Stimulated activated CD8-positive, alpha-beta memory T cell treated with anti-CD3 and anti-CD28 coated beads, Interleukin-4, amount 100 ng/mL, for 1 hour (primary cell): ENCODE measurements around the gene NAALADL2.

ENCODE experiments used
- DNase-seq, 2 donors: peaks; one replicate each; pipeline ENCODE4 v3.0.0-alpha.2; 2020; ENCODE audit warnings: low read depth in 2 of 2, low spot score in 1 of 2

The NAALADL2 gene

DNA sequence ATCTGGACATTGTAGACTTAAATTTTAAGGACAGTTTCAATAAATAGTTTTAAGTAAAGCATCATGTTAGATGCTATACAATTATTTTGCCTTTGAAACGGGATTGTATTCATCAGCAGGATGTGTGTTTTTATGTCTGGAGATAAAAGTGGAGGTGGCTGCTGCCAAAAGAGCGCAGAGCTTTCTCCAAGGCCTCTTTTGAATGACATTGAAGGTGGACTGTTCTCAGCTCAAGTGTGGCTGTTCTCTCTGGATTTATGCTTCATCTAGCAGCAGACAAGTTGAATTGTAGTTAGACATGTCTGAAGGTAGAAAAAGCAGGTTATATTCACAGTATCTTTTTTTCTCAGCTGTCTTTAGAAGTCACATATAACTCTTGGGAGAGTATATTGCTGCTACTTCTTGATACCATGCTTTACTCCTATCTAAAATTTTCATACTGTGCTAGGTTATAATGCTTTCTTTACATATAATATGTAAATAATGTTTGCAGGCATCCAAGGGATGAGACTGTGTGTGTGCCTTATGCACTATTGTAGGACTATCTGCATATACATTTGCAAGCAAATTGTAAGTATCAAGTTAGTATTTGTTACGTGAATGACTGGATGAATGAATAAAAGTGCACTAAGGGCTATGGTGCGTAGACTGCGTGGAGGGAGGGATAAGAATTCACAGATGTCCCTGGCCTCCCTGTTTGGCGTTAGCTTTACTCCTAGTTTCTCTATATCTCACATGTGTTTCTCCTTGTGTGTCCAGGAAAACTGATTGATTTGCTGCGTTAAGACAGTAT, 340.1 kb downstream of the NAALADL2 start:
- DNase-seq: no peak

DNA sequence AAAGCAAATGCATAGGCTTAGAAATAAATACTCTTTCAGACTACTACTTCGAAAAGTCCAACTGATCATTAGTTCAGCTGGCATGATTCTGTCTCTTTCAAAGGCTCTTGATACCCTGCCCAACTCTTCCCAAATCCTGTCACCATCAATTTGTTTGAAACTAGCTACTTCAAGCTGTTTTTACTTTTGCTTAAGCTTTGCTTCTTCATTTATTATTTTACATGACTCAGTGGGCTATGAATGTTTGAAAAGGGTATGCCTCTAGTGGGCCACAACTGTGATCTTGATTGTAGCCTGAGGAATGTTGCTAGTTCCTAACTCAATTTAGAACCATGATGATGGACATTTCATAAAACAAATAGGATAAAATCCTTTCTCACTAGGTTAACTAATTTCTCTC, 340.8 kb downstream of the NAALADL2 start:
- no peak for DNase-seq

DNA sequence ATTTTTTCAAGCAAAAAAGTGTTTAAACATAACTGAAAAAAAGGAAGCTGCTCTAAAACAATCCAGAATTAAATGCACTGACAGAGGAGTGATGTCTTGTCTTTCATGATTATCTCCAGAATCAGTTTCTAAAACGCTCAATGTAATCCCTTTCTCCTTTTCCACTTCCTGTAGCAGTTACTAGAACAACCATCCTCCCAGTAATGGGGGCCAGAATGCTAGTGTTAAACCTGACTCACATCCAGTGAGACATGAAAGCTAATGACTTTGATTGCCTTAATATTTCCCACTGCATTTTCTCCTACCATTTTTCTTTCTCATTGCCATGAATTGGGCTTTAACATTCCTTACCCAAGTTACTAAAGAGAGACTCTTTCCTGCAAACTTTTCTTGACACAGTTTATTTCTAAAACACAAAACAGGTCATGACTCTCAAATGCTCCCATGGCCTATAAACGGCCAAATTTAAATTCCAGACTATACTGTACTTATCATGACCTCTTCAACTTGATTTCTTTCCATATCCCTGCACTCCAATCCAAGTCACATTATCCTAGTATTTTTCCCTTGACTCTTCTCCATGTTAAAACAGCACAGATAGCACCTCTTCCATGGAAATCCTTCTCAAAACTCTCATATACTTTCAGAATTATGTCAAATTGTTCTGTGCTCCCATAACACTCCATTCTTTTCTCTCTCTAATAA, 341.4 kb downstream of the NAALADL2 start:
- no peak for DNase-seq

DNA sequence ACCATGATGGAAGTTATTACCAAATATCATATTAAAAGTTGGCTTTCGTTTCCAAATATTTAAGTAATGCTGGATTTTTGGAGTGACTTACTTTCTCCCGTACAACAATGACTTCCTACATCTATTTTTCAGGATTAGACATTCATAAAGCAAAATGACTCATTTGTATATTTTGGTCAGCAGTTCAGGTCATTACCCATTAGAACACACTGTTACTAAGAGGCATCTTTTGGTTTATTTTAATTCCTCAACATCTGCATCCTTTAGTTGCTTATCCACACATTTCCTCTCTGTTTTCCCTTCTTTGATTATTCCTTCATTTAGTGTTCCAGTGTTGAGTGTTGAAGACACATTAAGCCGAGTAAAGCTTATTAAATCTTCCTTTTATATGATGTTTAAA, 348.2 kb downstream of the NAALADL2 start:
- no peak for DNase-seq

DNA sequence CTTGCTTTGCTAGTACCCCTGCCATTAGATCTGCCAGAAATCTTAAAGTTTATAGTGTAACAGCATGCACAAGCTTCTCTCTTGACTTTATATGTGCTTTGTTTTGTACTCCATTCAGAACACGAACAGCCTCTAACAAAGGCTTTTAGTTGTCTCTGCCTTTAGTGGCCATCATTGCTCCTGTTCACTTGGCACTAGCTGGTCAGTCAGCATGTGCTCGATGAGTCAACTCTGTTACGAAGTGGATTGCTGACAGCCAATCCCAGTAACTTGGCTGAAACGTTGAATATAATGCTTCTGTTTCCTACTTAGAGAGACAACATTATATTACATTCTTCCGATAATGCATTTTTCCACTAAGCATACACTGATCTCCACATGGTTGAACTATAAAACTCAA, 349.2 kb downstream of the NAALADL2 start:
- DNase-seq: no peak

DNA sequence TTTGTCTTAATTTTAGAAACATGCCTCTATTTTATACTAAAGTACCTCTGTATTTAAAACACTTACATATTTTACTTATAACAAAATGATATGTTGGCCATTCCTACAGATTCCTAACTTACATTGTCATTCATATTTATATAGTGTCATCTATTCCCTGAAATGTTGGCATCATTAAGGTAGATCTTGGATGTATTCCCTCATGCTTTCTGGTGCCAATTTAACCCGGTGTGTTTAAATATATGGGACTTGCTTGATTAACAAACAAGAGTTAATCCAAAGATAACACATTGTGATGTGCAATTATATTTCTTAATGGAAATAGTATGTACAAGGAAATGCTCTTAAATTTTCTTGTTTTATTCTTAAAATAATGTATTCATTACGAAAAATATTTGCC, 352.3 kb downstream of the NAALADL2 start:
- no peak for DNase-seq

DNA sequence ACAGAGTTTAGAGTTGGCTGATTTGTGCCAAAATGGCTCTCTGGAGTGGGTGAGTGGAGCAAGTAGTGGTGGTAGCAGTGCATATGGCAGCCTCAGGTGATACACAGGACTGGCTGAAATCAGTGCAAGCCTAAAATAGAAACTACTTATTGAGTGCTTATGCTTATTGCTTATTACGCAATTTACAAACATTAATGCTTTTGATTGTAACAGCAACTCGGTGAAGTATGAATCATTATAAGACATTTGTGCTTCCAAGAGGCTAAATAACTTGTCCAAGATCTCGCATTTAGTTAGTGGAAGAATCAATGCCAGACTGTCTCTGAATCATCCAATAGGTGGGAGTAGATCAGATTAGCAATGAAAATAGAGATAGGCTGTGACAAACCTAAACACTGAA, 353.8 kb downstream of the NAALADL2 start:
- DNase-seq: no peak

DNA sequence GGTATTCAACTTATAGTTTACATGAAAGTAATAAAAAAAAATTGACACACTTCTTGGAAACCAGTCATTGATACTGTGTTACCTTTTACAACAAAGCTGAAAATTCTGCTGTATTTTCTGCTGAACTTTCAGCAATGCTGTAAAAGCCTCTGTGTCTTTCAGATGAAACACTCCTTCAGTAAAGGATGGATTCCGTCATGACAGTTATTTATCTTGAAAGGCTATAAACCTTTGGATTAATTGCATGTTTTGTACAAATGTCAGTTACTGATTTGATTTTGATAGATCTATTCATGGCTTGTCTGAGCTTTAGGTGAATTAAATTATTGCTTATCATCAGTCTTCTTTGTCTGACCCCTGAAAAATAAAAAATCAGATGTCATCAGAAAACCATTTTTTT, 355.1 kb downstream of the NAALADL2 start:
- DNase-seq: no peak

DNA sequence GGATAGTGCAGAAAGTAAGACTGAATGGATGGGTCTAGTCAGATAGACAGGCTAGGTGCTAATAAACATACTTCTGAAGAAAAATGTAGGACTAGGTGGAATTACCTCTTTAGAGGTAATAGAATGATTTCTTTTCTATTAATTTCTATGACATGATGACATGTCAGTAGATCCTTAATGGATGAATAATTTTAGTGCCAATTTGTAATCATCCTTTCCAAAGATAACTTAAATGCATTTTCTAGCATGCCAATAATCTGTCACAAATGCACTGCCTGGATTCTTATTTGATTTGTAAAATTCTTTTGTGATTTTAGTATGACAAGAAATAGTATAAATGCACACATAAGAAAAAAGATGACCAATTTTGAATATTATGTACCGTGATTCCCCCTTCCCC, 356.7 kb downstream of the NAALADL2 start:
- DNase-seq: no peak

DNA sequence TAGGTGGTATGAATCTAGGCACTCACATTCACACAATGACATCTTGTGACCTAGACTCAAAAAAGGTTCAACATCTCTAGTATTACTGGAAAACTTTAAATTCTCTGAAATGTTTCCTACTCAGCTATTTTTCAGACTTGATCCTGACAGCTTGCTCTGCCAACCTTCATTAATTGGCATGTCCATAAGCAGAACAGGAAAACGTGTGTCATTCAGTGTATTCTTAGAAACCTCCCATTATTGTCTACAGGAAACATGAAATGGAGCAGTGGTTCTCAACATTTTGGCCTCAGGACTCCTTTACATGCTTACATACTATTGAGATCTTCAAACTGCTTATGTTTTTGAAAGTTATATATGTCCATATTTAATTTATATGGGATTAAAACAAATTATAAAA, 363.2 kb downstream of the NAALADL2 start:
- no peak for DNase-seq

DNA sequence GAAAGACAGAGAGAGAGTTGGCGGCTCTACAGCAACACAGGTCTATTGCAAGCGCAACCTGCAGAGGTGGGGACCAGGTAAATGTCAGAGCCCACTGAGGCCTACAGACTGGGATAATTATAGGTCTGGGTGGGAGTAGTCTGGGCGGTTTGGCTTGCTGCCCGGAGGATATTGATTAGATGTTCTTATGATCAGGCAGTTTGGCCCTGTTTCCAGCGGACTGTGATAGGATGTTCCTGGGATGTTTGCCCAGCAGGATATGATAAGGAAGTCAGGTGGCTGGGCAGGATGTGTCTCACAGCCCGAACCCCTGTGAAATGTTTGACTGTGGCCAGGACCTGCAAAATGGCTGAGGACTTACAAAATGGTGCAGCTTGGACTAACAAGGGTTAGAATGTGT, 364.9 kb downstream of the NAALADL2 start:
- no peak for DNase-seq

DNA sequence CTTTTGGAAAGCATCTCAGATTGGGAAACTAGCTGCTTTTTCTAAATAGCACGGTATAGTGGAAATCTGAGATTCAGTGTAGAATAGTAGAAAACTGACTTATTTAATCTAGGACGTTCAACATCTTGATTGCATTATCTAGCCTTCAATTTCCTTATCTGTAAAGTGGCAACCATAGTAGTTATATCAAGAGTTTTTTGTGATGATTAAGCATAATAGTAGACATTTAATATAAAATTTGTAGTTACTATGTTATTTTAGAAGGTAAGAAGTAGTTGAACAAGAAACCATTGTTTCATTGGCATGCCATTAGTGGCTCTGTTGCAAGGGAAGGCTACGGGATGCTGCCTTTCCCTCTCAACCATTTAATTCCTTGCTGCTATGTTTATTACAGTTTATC, 367.3 kb downstream of the NAALADL2 start:
- DNase-seq: no peak

DNA sequence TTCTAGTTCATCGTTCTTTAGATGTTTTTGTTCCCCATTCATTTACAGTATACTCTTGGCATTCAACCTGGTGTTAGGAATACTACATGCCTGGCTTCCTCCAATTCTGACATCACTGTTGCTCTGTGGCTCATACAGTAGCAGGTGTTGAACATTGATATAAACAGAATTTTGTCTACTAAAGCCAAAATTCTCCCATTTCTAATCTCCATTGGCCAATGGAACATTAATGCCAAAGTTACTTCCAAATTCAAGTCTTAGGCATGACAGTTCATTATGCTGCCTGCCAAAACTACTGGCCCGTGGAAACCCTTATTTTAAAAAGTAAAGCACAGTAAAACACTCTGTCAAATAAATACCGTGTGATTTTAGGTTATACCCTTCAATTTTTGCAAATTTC, 368.0 kb downstream of the NAALADL2 start:
- no peak for DNase-seq

DNA sequence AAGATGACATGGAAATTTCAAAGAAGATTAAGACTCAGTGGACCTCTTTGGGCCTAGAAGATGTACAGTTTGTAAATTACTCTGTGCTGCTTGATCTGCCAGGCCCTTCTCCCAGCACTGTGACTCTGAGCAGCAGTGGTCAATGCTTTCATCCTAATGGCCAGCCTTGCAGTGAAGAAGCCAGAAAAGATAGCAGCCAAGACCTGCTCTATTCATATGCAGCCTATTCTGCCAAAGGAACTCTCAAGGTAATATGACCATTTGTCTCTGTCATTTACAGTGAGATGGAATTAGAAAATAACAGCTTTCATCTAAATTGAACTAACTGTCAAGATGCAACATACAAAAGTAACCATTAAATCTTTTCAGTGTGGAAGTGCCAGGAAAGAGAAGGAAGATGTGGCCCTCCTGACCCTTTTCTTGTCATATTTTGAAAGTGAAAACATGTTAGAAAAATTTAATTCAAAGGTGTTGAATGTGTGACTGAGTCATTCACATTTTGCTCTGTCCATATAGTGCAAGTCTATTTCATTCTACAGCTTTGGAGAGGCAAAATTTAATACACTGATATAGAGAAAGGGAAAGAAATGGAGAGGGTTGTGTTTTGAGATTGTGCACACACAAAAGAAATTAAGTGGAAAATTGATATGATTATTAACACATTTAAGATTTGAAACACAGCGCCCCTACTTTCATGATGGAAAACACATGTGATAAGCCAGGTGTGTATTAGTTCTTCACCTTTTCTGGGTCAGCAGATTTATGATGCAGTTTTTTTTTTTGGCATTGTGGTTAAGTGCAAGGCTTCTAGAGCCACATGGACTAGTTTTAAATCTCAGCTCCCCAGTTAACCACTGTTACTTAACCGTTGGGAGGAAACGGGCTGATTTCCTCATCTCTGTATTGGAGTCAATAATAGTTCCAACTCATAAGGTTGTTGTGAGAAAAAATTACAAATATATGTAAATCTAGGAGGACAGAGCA, 375.1 kb downstream of the NAALADL2 start:
- no peak for DNase-seq

DNA sequence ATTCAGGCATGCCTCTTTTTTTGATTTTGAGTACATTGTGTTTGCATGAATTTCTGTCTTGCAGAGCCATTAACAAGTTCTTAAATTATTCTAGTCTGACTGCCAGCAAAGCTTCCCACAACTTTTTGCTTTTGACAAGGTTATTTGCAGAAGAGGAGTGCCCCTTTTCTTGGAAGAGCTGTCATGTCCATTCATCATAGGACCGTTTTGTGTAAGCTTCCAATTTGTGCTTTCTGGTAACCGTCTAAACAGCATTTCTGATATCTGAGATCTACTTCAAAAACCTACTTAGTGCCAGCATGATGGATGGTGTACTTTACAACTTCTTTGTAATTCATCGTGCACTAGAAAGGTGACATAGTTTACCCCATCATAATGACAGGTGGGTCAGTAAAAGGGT, 379.7 kb downstream of the NAALADL2 start:
- DNase-seq: no peak

DNA sequence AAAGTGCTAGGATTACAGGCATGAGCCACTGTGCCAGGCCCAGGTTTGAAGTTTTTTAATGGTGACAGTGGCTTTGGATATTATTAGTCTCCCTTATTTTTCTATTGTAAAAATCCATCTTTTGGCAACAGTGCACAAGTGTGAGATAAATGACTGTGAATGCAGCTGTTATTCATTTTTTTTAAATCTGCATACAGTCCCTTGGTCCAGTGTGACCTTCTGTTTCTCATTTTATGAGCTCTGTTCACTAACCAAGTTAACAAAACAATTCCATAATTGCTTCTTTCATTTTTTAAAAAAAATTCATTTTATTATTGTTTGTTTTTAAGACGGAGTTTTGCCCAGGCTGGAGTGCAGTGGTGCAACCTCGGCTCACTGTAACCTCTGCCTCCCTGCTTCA, 381.8 kb downstream of the NAALADL2 start:
- DNase-seq: no peak

DNA sequence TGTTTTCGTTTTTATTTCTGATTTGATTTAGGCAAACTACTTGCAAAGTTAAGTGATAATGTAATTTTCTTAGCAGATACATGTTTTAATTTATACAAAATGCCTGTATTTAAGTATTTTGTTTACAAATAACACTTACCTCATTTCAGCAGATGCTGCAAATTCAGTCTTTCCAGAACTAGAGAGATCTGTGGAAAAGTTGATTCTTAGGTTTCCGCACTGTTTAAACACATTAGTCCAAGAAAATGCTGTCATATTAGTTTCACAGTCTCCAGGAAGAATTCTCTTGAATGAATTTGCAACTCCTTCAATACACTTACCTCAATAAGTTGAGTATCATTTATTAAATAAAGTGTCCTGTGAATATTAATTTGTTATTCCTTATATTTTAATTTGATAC, 383.1 kb downstream of the NAALADL2 start:
- DNase-seq: no peak

DNA sequence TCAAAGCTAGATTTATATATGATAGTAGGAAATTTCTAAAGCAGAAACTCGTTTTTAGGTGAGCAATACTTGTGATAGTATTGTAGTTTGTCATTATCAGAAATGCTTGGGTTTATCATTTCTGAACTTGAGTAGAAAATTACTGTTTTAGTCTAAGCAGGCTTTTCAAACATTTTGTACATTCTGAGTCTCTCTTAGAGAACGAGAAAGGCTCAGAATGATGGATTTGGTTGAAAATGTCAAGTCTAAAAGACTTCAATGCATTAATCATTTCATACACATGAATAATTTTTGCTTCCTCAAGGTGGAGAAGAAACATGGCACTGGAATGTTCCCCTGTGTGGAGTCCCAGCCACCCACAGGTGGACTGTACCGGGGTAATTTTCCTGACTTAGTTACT, 387.1 kb downstream of the NAALADL2 start:
- no peak for DNase-seq

DNA sequence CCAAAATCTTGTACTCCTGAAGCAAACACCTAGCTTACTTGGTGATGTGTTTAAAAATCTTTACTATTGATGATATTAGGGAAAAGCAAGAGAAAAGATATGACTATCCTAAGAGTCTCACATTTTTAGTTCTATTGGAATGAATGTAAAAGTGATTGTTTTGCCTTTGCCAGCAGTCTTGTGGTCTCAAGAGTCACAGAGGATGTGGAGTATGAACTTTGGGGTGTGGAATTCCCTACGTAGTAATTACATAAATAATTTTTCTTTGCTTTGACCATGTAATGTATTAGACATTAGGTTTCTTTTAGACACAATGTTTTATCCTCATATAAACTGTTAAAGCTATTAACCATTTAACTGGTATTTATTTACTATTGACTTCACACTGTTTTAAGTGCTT, 387.6 kb downstream of the NAALADL2 start:
- no peak for DNase-seq

DNA sequence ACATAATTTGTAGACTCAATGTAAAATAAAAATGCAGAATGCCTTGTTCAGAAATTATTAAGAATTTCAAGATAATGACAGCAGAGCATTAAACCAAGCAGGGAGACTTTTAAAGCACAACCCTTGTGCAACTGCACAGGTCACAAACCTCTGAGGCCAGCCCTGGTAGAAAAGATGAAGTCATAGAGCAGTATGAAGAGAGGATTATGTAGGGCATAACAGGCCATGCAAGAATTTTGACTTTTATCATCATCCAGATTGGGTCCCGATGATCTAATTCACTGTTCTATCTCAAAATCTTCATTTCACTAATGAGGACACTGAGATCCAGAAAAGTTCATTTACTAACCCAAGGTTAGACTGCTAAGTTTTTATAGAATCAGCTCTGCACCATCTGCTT, 388.5 kb downstream of the NAALADL2 start:
- DNase-seq: no peak

DNA sequence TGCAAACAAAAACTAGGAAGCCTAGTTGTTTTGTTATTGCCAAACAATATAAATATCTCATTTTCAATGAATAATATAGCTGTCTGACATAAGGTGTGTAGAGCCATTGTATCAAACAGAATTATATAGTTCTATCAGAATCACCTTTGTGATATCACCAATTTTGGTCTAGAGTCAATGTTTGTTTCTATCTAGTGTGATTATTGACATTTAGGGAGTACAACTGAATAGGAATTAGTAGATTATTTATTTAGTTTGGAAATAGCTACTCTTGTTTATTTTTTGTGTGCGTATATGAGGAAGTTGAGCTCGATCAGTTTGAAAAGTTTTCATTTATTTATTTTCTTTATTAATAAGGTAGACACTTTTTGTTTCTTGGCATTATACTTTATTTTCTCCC, 389.7 kb downstream of the NAALADL2 start:
- no peak for DNase-seq

DNA sequence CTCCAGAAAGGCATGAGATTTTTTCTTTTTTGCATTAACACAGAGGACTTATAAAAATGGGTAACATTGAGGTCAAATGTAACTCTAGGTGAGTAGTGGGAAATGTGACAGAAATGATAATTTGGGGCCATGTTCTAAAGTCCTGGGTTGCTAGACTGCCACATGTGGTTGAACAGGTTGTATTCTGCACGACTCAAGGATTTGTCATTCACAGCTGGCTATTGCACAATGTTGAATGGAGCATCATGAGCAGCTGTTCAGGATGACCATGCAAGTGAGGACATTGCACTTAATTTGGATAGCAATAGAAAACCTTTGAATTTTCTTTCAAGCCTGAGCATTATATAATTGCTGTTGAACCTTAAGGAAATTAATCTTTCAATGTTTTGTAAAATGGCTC, 396.6 kb downstream of the NAALADL2 start:
- DNase-seq: no peak
